Measurements from ENCODE around the gene TUBGCP2.

The TUBGCP2 gene

DNA sequence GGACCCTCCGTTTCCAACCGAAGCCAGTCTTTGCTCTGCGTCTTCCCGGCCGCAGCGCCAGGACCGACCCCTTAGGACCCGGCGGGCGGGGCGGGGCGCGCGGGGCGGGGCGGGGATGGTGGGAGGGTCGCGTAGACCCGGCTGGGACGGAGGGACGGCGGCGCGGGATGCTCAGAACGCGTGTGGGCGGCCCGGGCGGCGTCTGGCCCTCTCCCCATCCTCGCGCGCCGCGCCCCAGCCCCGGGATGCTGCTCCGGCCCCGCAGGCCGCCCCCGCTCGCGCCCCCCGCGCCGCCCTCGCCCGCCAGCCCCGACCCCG, 78.7 kb downstream of the TUBGCP2 start, which contains the start of gene UTF1:
Gene UTF1 (plus strand): TSS at position 174 of the 318 bp plus-strand sequence. CDS start 72 bp downstream, at position 246.
- no peak within 1 kb of the TSS for H3K27ac ChIP-seq
- H3K9ac ChIP-seq: no peak within 1 kb of the TSS
- H3K4me3 ChIP-seq (ENCODE audit: low read depth, low read length): no peak within 1 kb of the TSS
- H3K4me1 ChIP-seq: no peaks in the 10 kb centered on the region
- no peak within 1 kb of the TSS for H3K4me2 ChIP-seq (ENCODE audit: low read length)
- no peaks in the 10 kb centered on the region for H3K79me2 ChIP-seq
- H3K27me3 ChIP-seq (ENCODE audit: control insufficient read depth, insufficient read depth, low read length): no peaks in the 10 kb centered on the region
- TF ChIP-seq, protein P1, sequence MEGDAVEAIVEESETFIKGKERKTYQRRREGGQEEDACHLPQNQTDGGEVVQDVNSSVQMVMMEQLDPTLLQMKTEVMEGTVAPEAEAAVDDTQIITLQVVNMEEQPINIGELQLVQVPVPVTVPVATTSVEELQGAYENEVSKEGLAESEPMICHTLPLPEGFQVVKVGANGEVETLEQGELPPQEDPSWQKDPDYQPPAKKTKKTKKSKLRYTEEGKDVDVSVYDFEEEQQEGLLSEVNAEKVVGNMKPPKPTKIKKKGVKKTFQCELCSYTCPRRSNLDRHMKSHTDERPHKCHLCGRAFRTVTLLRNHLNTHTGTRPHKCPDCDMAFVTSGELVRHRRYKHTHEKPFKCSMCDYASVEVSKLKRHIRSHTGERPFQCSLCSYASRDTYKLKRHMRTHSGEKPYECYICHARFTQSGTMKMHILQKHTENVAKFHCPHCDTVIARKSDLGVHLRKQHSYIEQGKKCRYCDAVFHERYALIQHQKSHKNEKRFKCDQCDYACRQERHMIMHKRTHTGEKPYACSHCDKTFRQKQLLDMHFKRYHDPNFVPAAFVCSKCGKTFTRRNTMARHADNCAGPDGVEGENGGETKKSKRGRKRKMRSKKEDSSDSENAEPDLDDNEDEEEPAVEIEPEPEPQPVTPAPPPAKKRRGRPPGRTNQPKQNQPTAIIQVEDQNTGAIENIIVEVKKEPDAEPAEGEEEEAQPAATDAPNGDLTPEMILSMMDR (IDR thresholded peaks at IDR 0.05): no peak
- H2AFZ ChIP-seq: no peak within 1 kb of the TSS
- H3K36me3 ChIP-seq (ENCODE audit: control insufficient read depth, insufficient read depth, low read length): no peaks in the 10 kb centered on the region
- H3K9me3 ChIP-seq (ENCODE audit: control insufficient read depth, low read length): no peaks in the 10 kb centered on the region

DNA sequence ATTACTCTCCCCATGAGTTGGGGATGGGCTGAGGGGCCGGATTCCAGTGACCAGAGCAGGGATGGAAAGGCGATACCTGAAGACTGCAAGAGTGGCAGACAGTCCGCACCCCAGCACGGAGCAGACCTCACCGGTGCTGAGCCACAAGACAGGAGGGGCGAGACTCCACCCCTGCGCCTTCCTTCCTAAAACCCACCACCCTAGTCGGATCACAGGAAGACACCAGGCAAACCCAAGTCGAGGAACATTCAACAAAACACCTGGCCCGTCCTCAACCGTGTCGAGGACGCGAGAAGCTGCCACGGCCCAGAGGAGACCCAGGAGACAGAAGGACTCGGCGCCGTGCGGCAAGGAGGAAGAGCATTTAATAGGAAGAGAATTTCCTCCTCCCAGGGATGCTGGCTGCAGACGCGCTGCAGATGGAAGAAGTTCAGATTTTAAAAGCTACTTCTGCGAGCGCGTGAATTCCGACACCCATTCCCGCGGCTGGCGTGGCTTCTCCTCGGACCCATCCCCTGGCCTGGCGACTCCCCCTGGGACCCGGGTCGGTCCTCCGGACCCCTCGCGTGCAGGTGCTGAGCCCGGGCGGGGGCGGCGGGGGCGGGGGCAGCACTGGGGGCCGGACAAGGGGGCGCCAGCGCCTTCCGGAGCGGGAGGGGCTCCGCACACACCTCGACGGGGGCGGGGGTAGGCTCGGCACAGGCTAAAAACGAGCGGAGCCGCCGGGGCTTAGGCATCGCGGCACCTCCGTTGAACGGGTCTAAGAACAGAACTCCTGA, 79.2 kb downstream of the TUBGCP2 start:
- H3K9me3 ChIP-seq (ENCODE audit: control insufficient read depth, low read length): no peaks in the 10 kb centered on the region
- H3K36me3 ChIP-seq (ENCODE audit: control insufficient read depth, insufficient read depth, low read length): no peaks in the 10 kb centered on the region
- H3K27me3 ChIP-seq (ENCODE audit: control insufficient read depth, insufficient read depth, low read length): no peaks in the 10 kb centered on the region
- no peak overlapping the region for H3K9ac ChIP-seq
- H3K4me2 ChIP-seq (ENCODE audit: low read length): no peak overlapping the region
- no peak overlapping the region for H3K4me3 ChIP-seq (ENCODE audit: low read depth, low read length)
- no peak overlapping the region for H2AFZ ChIP-seq
- TF ChIP-seq, protein P1 (IDR thresholded peaks at IDR 0.05): no peak
- no peak overlapping the region for H3K27ac ChIP-seq
- H3K79me2 ChIP-seq: no peaks in the 10 kb centered on the region
- H3K4me1 ChIP-seq: no peaks in the 10 kb centered on the region

All from parathyroid adenoma (tissue), 2 donors.